Endodermal cell (in vitro differentiated cells): ENCODE results near the gene MARCHF3. TPM values are rescaled to one million over a fixed set of nuclear protein-coding genes. Genes with fewer than 3 reads are reported as not detected.

ENCODE experiments used
- DNase-seq: peaks from one replicate; pipeline ENCODE4 v3.0.0-alpha.2; 2017
- H3K27ac ChIP-seq: 2 replicates; pipeline ENCODE4 v1.5.1; 2013; ENCODE audit warnings: mild to moderate bottlenecking, low read depth, low read length, moderate library complexity
- H3K27me3 ChIP-seq: 2 replicates; pipeline ENCODE4 v1.6.1; 2013; ENCODE audit warnings: mild to moderate bottlenecking, low read length, moderate library complexity; ENCODE audit not compliant: insufficient read depth, control insufficient read depth, poor library complexity, severe bottlenecking
- H3K36me3 ChIP-seq: 2 replicates; pipeline ENCODE4 v1.7.0; 2013; ENCODE audit warnings: mild to moderate bottlenecking, low read length, moderate library complexity; ENCODE audit not compliant: control insufficient read depth, insufficient read depth
- H3K4me1 ChIP-seq: one replicate; pipeline ENCODE4 v1.7.0; 2013; ENCODE audit warnings: low read length; ENCODE audit not compliant: control insufficient read depth, insufficient read depth
- H3K4me3 ChIP-seq: 2 replicates; pipeline ENCODE4 v1.5.1; 2013; ENCODE audit warnings: mild to moderate bottlenecking, low read length, moderate library complexity
- H3K9ac ChIP-seq: 2 replicates; pipeline ENCODE4 v1.6.1; 2013; ENCODE audit warnings: mild to moderate bottlenecking, low read length, moderate library complexity; ENCODE audit not compliant: poor library complexity, severe bottlenecking; ENCODE audit errors: extremely low read depth
- H3K9me3 ChIP-seq: 2 replicates; pipeline ENCODE4 v1.6.1; 2013; ENCODE audit warnings: mild to moderate bottlenecking, low read length, moderate library complexity; ENCODE audit not compliant: control insufficient read depth
- H3K27ac Mint-ChIP-seq: 2 replicates; pipeline ENCODE4 v1.8.0; 2020; ENCODE audit warnings: mixed read lengths
- H3K27me3 Mint-ChIP-seq: 2 replicates; pipeline ENCODE4 v1.8.0; 2021; ENCODE audit warnings: mild to moderate bottlenecking, mixed read lengths; ENCODE audit not compliant: insufficient read depth
- H3K36me3 Mint-ChIP-seq: 2 replicates; pipeline ENCODE4 v1.8.0; 2020; ENCODE audit warnings: low read depth, mixed read lengths
- H3K4me1 Mint-ChIP-seq: 2 replicates; pipeline ENCODE4 v1.8.0; 2020; ENCODE audit warnings: mixed read lengths
- H3K4me3 Mint-ChIP-seq: 2 replicates; pipeline ENCODE4 v1.8.0; 2020; ENCODE audit warnings: mild to moderate bottlenecking, moderate library complexity, mixed read lengths
- H3K9me3 Mint-ChIP-seq: 2 replicates; pipeline ENCODE4 v1.8.0; 2020; ENCODE audit warnings: mild to moderate bottlenecking, mixed read lengths
- CTCF ChIP-seq: fragments of 200-600 bp; sonication (generic); conservative IDR thresholded peaks from 2 replicates; pipeline ENCODE4 v1.5.0; 2021; ENCODE audit warnings: antibody characterized with exemption, mild to moderate bottlenecking
- WGBS, 2 experiments: methylation state at CpG; one replicate each; pipeline versions ENCODE4 v1.1.5 to v1.1.7; 2013; ENCODE audit warnings: missing lambda C conversion rate in 2 of 2, mixed read lengths in 1 of 2; ENCODE audit not compliant: insufficient coverage in 1 of 2, insufficient read length in 1 of 2; 5-methylcytosine and 5-hydroxymethylcytosine counted together
- total RNA-seq, 2 donors: library from RNA; stranded (reverse); fragmentation: NEBNext Ultra II Directional in 1 of 2; extraction: Animal tissue kit (Norgen Biotek cat#: 25700) in 1 of 2; gene quantifications; 2 replicates in 1 of 2; 3 replicates in 1 of 2; pipeline ENCODE4 v1.2.1, GENCODE V29; 2021

Gene MARCHF3
- total RNA-seq, 2 donors from 2014 or later: 4.4 to 11.3 TPM

- peaks cover 2% of the 10 kb centered on the region for H3K27me3 Mint-ChIP-seq
- TF ChIP-seq CTCF: no peak
- peaks cover 7% of the 10 kb centered on the region for H3K4me1 Mint-ChIP-seq
- H3K4me3 ChIP-seq: no peak overlapping the region
- no peak overlapping the region for H3K9ac ChIP-seq
- H3K36me3 ChIP-seq: peaks cover 57% of the 10 kb centered on the region
- no peak overlapping the region for H3K27ac ChIP-seq
- peaks cover 10% of the 10 kb centered on the region for H3K4me1 ChIP-seq
- H3K9me3 ChIP-seq: no peaks in the 10 kb centered on the region
- peaks cover 16% of the 10 kb centered on the region for H3K36me3 Mint-ChIP-seq
- 77 to 82% methylated on average over 7 to 13 of the region's 13 CpGs for WGBS, 2 experiments
- H3K4me3 Mint-ChIP-seq: no peak overlapping the region
- no peaks in the 10 kb centered on the region for H3K27me3 ChIP-seq
- H3K27ac Mint-ChIP-seq: no peak overlapping the region
- no peak for DNase-seq
- no peaks in the 10 kb centered on the region for H3K9me3 Mint-ChIP-seq
Measured at GRCh38 chr5:126875303-126875785, 155.0 kb downstream of the MARCHF3 start.

DNA sequence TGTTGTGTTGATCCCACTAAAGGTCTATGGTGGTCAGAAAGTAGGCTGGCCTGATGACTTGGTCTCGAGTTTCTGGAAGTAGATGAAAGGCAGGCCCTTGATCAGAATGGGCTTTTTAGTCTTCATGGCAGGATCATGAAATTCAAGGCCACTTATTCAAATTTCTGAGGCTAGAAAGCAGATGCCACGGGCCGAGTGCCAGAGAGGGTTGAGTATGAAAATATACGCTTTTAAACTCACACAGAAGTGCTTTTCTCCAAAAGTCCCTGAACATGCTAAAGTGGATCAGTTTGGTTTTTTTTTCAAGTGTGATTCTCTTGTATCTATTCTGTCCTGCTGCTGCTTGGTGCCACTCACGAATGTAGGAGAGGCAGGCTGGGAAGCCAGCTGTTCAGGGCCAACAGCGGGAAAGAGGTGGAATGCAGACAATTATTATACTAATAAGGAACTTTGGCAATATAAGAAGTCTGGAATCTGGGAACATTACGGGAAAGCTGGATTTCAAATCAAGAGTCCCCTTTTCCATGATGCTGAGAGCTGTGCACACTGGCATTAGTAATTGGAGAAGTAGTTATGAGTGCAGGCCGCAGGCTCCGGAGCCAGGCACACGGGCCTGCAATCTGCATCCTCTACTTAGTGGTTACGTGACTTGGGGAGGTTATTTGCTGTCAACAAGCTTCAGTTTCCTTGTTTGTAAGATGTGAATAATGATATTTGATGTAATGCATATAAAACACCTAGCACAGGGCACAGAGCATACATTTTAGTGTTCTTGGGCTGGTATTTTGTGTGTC is 157.6 kb downstream of the MARCHF3 start:
- H3K4me3 ChIP-seq: no peak overlapping the region
- peaks cover 17% of the 10 kb centered on the region for H3K36me3 Mint-ChIP-seq
- H3K4me3 Mint-ChIP-seq: no peak overlapping the region
- no peaks in the 10 kb centered on the region for H3K9me3 Mint-ChIP-seq
- H3K27me3 Mint-ChIP-seq: peaks cover 7% of the 10 kb centered on the region
- peaks cover 18% of the 10 kb centered on the region for H3K4me1 Mint-ChIP-seq
- H3K9me3 ChIP-seq: no peaks in the 10 kb centered on the region
- 90 to 96% methylated on average over 8 to 11 of the region's 11 CpGs for WGBS, 2 experiments
- H3K36me3 ChIP-seq: peaks cover 65% of the 10 kb centered on the region
- H3K9ac ChIP-seq: no peak overlapping the region
- H3K4me1 ChIP-seq: peaks cover 10% of the 10 kb centered on the region
- no peak overlapping the region for H3K27ac Mint-ChIP-seq
- no peak for DNase-seq
- no peak overlapping the region for H3K27ac ChIP-seq
- TF ChIP-seq CTCF: no peak
- H3K27me3 ChIP-seq: no peaks in the 10 kb centered on the region

DNA sequence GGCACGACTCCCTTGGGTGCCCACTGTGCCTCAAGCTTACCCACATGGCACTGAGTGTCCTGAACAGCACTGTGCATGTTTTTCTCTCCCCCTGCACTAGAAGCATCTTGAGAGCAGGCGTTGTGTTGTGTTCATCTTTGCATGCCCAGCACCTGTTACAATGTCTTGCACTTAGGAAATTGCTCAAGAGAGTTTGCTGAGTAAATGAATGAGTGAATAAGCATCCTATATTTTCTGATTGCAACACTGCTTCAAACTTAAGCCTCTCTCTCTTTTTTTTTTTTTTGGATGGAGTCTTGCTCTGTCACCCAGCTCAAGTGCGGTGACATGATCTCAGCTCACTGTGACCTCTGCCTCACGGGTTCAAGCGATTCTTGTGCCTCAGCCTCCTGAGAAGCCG is 158.9 kb downstream of the MARCHF3 start:
- no peaks in the 10 kb centered on the region for H3K27me3 ChIP-seq
- no peak for DNase-seq
- 86 to 95% methylated on average over 4 to 6 of the region's 6 CpGs for WGBS, 2 experiments
- no peak for TF ChIP-seq CTCF
- H3K4me3 ChIP-seq: no peak overlapping the region
- no peak overlapping the region for H3K27ac ChIP-seq
- H3K27me3 Mint-ChIP-seq: peaks cover 7% of the 10 kb centered on the region
- H3K4me3 Mint-ChIP-seq: no peak overlapping the region
- no peak overlapping the region for H3K9ac ChIP-seq
- no peaks in the 10 kb centered on the region for H3K9me3 ChIP-seq
- H3K4me1 ChIP-seq: peaks cover 10% of the 10 kb centered on the region
- peaks cover 17% of the 10 kb centered on the region for H3K36me3 Mint-ChIP-seq
- H3K9me3 Mint-ChIP-seq: no peaks in the 10 kb centered on the region
- H3K36me3 ChIP-seq: peaks cover 56% of the 10 kb centered on the region
- no peak overlapping the region for H3K27ac Mint-ChIP-seq
- peaks cover 18% of the 10 kb centered on the region for H3K4me1 Mint-ChIP-seq
